Stimulated activated naive CD8-positive, alpha-beta T cell treated with anti-CD3 and anti-CD28 coated beads, Interleukin-15, amount 100 ng/mL, for 72 hours (primary cell): ENCODE results near the gene ATG9A.

ENCODE experiments used
- ATAC-seq: fragments of 150-1000 bp; cut with Tn5 transposase; 2 replicates; pipeline ENCODE4 v1.10.0; 2021; ENCODE audit warnings: mild to moderate bottlenecking, moderate library complexity
- DNase-seq, 2 donors: peaks; one replicate each; pipeline ENCODE4 v3.0.0; 2021 to 2022
- H3K27ac Mint-ChIP-seq, 2 donors: one replicate each; pipeline ENCODE4 v1.8.0; 2022; ENCODE audit warnings: mild to moderate bottlenecking in 2 of 2, mixed read lengths in 2 of 2, moderate library complexity in 2 of 2
- H3K27me3 Mint-ChIP-seq: one replicate; pipeline ENCODE4 v1.8.0; 2022; ENCODE audit warnings: mixed read lengths
- H3K4me1 Mint-ChIP-seq: one replicate; pipeline ENCODE4 v1.8.0; 2022; ENCODE audit warnings: mild to moderate bottlenecking, mixed read lengths
- H3K4me3 Mint-ChIP-seq, 2 donors: one replicate each; pipeline ENCODE4 v1.8.0; 2022; ENCODE audit warnings: mild to moderate bottlenecking in 2 of 2, mixed read lengths in 2 of 2, moderate library complexity in 1 of 2
- H3K9me3 Mint-ChIP-seq, 2 donors: one replicate each; pipeline ENCODE4 v1.8.0; 2022; ENCODE audit warnings: mixed read lengths in 2 of 2

Gene ATG9A

GRCh38 chr2:219169930-219170654 lies 59.3 kb downstream of the ATG9A start, which contains the start of gene SLC23A3:
Gene SLC23A3 (minus strand): TSS chr2:219170029. CDS start chr2:219169984, 45 bp downstream.
- H3K27me3 Mint-ChIP-seq = no peaks in the 10 kb centered on the region
- ATAC-seq (no peak), DNase-seq (no peak)
- H3K9me3 Mint-ChIP-seq = no peaks in the 10 kb centered on the region
- peak within 1 kb of the TSS in 1 of 2 donors; percentile 42 for H3K27ac Mint-ChIP-seq
- no peak within 1 kb of the TSS for H3K4me3 Mint-ChIP-seq
- peaks cover 28% of the 10 kb centered on the region for H3K4me1 Mint-ChIP-seq
